Lower lobe of right lung (tissue), 2 donors: ENCODE measurements around the gene TBXAS1. TPM values are rescaled to one million over a fixed set of nuclear protein-coding genes. Genes with fewer than 3 reads are reported as not detected.
A peak's percentile ranks its signal among the peaks of the same experiment; 100 is the strongest.

Experiments used
- ATAC-seq, 2 donors: fragments of 200-7000 bp; cut with Tn5 transposase; one replicate each; pipeline ENCODE4 v1.9.1; 2020 to 2022; ENCODE audit warnings: mild to moderate bottlenecking in 2 of 2, moderate library complexity in 2 of 2
- DNase-seq: peaks from one replicate; pipeline ENCODE4 v3.0.0-alpha.2; 2020
- H3K27ac ChIP-seq: fragments of 200-600 bp; one replicate; pipeline ENCODE4 v1.8.0; 2022
- H3K27me3 ChIP-seq: fragments of 200-600 bp; one replicate; pipeline ENCODE4 v1.8.0; 2022; ENCODE audit warnings: low read depth
- H3K36me3 ChIP-seq: fragments of 200-600 bp; one replicate; pipeline ENCODE4 v1.8.0; 2022; ENCODE audit warnings: mild to moderate bottlenecking
- H3K4me1 ChIP-seq: fragments of 200-600 bp; one replicate; pipeline ENCODE4 v1.8.0; 2022
- H3K4me3 ChIP-seq: fragments of 200-600 bp; one replicate; pipeline ENCODE4 v1.8.0; 2022; ENCODE audit warnings: mild to moderate bottlenecking
- H3K9me3 ChIP-seq: fragments of 200-600 bp; one replicate; pipeline ENCODE4 v1.8.0; 2022
- intact Hi-C: fragments of 100-400 bp; cut with DNase I; formaldehyde crosslinking; loops from one replicate; pipeline ENCODE4 v1.11.0; 2022
- total RNA-seq: library from RNA; stranded (reverse); fragmentation: NEBNext Ultra II Directional; extraction: Animal tissue kit (Norgen Biotek cat#: 25700); gene quantifications from one replicate; pipeline ENCODE4 v1.2.1, GENCODE V29; 2021
- TF ChIP-seq, protein P1 (sequence below): fragments of 200-600 bp; IDR thresholded peaks from one replicate; pipeline ENCODE4 v1.8.0; 2022; ENCODE audit warnings: antibody characterized with exemption, mild to moderate bottlenecking
- donor health status: DM: no; HTN: yes; CAD: no; lungs with severe emphysema.

TBXAS1 gene
- total RNA-seq, 1 donor from 2014 or later, result 92.6 TPM

DNA sequence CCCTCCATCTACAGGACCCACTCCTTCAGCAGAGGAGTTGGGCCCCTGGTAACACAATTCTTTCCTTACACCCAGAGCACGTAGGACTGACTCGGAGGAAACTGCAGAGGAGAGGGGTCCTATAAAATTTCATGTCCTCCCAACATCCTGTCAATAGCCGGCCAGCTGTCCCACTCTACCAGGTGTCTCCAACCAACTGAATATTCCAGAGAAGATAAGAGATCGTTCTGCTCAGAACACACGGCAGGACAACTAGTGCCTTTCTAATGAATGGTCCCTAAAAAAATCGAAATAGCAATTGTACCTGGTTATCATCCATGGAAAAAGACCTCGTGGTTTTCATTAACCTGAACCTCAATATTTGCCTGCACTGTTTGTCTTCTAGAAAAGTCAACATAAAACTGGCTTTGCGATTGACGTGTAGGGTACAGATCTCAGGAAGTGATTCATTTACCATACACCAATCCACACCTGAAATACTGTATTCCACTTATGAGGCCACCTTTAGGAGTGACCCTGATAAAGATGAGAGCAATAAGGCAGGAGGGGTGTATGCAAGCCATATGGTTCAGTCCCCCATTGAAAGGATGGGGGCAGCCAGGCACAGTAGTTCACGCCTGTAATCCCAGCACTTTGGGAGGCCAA is 121.9 kb downstream of the TBXAS1 start:
- intact Hi-C loops, result no loop called here
- no peaks in the 10 kb centered on the region for H3K4me1 ChIP-seq
- H3K27me3 ChIP-seq, result no peaks in the 10 kb centered on the region
- peaks cover 7% of the 10 kb centered on the region for H3K36me3 ChIP-seq
- no peaks in the 10 kb centered on the region for H3K9me3 ChIP-seq
- no peak for DNase-seq
- no peak overlapping the region for H3K4me3 ChIP-seq
- no peak overlapping the region for H3K27ac ChIP-seq
- TF ChIP-seq, protein P1, sequence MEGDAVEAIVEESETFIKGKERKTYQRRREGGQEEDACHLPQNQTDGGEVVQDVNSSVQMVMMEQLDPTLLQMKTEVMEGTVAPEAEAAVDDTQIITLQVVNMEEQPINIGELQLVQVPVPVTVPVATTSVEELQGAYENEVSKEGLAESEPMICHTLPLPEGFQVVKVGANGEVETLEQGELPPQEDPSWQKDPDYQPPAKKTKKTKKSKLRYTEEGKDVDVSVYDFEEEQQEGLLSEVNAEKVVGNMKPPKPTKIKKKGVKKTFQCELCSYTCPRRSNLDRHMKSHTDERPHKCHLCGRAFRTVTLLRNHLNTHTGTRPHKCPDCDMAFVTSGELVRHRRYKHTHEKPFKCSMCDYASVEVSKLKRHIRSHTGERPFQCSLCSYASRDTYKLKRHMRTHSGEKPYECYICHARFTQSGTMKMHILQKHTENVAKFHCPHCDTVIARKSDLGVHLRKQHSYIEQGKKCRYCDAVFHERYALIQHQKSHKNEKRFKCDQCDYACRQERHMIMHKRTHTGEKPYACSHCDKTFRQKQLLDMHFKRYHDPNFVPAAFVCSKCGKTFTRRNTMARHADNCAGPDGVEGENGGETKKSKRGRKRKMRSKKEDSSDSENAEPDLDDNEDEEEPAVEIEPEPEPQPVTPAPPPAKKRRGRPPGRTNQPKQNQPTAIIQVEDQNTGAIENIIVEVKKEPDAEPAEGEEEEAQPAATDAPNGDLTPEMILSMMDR, result no peak
- ATAC-seq, result peak; percentile 32 to 52

DNA sequence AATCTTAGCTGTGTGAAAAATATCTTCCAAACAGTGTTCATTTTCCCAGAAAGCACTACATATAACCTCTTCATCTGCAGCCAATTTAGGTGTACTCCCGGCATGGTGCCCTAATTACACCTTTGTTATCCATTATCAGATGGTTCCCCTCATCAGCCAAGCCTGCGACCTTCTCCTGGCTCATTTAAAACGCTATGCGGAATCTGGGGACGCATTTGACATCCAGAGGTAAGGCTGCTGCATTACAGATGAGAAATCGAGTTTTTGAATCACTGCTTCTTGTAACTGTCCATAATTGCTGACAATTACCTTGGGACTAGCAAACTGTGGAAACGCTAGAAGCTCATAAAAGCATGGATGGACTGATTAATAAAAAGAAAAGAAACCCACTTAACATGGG is 124.2 kb downstream of the TBXAS1 start:
- DNase-seq, result no peak
- TF ChIP-seq, protein P1, result no peak
- Histone ChIP-seq H3K27ac (no peak overlapping the region), H3K9me3 (no peaks in the 10 kb centered on the region), H3K36me3 (peaks cover 11% of the 10 kb centered on the region), H3K27me3 (no peaks in the 10 kb centered on the region), H3K4me3 (no peak overlapping the region), H3K4me1 (no peaks in the 10 kb centered on the region)
- no peak for ATAC-seq
- intact Hi-C loops, result no loop called here

DNA sequence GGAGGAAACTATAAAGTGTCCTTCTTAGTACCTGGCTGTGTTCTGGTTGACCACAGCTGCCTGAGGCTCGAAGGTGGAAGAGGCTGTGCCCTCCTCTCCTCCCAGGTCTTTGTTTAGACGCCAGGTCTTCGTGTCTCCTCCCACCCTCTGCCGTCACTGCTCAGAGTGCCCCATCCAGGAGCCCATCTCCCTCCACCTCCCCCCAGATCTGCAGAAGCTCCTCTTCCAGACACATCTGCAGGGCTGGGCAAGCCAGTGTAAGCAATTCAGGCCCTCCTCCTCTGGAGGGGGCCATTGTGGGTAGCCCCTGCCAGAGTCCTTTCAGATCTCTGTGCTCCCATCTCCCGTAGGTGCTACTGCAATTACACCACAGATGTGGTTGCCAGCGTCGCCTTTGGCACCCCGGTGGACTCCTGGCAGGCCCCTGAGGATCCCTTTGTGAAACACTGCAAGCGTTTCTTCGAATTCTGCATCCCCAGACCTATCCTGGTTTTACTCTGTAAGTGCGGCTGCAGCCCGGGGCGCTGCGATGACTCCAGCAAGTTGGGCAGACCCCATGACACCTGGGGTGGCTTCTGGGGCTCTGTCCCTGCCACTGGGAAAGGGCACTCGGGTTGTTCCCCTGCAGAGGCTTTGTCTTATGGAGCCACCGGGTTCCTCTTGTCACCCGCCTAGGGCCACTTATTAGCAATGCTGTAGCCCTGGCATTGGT is 126.2 kb downstream of the TBXAS1 start:
- TF ChIP-seq, protein P1, result no peak
- Histone ChIP-seq H3K27ac (no peak overlapping the region), H3K4me3 (no peak overlapping the region), H3K4me1 (no peaks in the 10 kb centered on the region), H3K36me3 (peaks cover 18% of the 10 kb centered on the region), H3K27me3 (no peaks in the 10 kb centered on the region), H3K9me3 (no peaks in the 10 kb centered on the region)
- DNase-seq, result no peak
- intact Hi-C loops, result no loop called here
- ATAC-seq, result no peak

DNA sequence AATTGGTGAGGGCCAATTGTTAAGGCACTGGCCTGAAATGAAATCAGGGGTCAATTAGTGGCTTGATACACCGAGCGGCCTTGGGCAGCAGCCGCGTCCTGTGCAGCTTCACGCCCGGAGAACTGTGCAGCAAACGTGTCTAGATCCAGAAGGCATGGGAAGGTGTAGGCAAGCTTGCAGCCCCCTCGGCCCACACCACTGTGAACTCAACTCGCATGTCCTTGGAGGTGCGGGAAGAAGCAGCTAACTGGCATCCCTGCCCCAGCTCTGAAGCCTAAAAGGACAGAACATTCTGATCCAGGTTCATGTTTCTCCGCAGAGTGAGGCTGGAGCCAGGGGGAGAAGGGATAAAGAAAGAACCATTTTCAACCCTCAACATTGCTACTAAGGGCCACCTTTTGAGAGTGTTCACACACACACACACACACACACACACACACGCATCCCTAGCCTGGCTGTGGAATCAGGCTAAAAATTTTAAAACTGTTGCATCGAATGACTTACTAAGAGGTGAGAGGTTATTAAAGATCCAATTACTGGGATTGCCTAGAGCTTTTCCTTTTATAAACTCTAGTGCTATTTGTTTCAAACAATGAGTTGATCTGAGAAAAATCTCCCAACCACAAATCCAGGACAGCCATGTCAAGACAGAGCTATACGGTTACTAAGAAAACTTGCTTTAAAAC is 129.7 kb downstream of the TBXAS1 start:
- Histone ChIP-seq H3K4me3 (no peak overlapping the region), H3K27ac (no peak overlapping the region), H3K27me3 (no peaks in the 10 kb centered on the region), H3K9me3 (no peaks in the 10 kb centered on the region), H3K36me3 (peaks cover 28% of the 10 kb centered on the region), H3K4me1 (no peaks in the 10 kb centered on the region)
- ATAC-seq (no peak), DNase-seq (no peak)
- TF ChIP-seq, protein P1, result no peak
- intact Hi-C loops, result no loop called here

DNA sequence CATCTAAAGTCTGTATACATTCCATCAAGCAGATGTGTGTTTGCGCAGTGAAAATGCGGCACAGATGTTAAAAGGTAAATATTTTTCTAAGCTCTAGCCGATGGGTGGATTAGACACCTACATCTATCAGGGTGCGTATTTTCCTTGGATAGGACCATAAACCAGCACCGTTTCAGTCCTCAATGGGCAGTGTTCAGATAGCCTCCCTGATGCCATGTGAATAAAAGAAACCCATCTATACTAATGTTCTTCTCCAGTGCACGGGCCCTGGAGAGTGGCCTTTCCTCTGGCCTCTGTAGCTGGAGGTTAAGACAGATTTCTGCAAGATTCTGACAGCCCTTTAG is 130.2 kb downstream of the TBXAS1 start:
- ATAC-seq, result no peak
- H3K4me3 ChIP-seq, result no peak overlapping the region
- no peak overlapping the region for H3K27ac ChIP-seq
- TF ChIP-seq, protein P1, result no peak
- no peaks in the 10 kb centered on the region for H3K9me3 ChIP-seq
- H3K4me1 ChIP-seq, result no peaks in the 10 kb centered on the region
- peaks cover 30% of the 10 kb centered on the region for H3K36me3 ChIP-seq
- intact Hi-C loops, result no loop called here
- no peaks in the 10 kb centered on the region for H3K27me3 ChIP-seq
- DNase-seq, result no peak
